Keratinocyte (primary cell): ENCODE data around the gene KRT5. TPM values are rescaled to one million over a fixed set of nuclear protein-coding genes. Genes with fewer than 3 reads are reported as not detected.

Source experiments
- DNase-seq: peaks from one replicate; pipeline ENCODE4 v3.0.0-alpha.2; 2011; ENCODE audit warnings: low read depth, missing footprints, low spot score
- FAIRE-seq: peaks from 2 replicates; lab custom pipeline; 2011; peaks lifted over from hg19 to GRCh38; lab: Jason Lieb, UNC
- H2AFZ ChIP-seq: 2 replicates; pipeline ENCODE4 v1.6.0; 2012; ENCODE audit warnings: low read length, control low read depth, inconsistent platforms; ENCODE audit not compliant: control insufficient read depth
- H3K27ac ChIP-seq: 2 replicates; pipeline ENCODE4 v1.5.1; 2011; ENCODE audit warnings: low read length; ENCODE audit not compliant: control insufficient read depth, insufficient read depth
- H3K27me3 ChIP-seq: 3 replicates; pipeline ENCODE4 v1.6.0; 2011; ENCODE audit warnings: low read length; ENCODE audit not compliant: control insufficient read depth, insufficient read depth; ENCODE audit errors: extremely low read depth
- H3K36me3 ChIP-seq, 2 experiments: 2 replicates in 1 of 2; 3 replicates in 1 of 2; pipeline ENCODE4 v1.5.1; 2011; ENCODE audit warnings: low read length in 2 of 2, mild to moderate bottlenecking in 1 of 2; ENCODE audit not compliant: control insufficient read depth in 2 of 2, insufficient read depth in 2 of 2; ENCODE audit errors: extremely low read depth in 1 of 2
- H3K4me1 ChIP-seq: 3 replicates; pipeline ENCODE4 v1.5.1; 2011; ENCODE audit warnings: low read length; ENCODE audit not compliant: control insufficient read depth, insufficient read depth; ENCODE audit errors: extremely low read depth
- H3K4me2 ChIP-seq: 3 replicates; pipeline ENCODE4 v1.6.0; 2011; ENCODE audit warnings: low read depth, low read length; ENCODE audit not compliant: control insufficient read depth, insufficient read depth; ENCODE audit errors: extremely low read depth
- H3K4me3 ChIP-seq, 3 experiments: fragments of 200-600 bp in 1 of 3; sonication (generic) in 1 of 3; 2 replicates in 2 of 3; 3 replicates in 1 of 3; pipeline ENCODE4 v1.5.1; 2011 to 2016; ENCODE audit warnings: low read length in 3 of 3, mild to moderate bottlenecking in 3 of 3, control low read depth in 2 of 3, inconsistent platforms in 1 of 3, low read depth in 1 of 3, mixed read lengths in 1 of 3, mixed run types in 1 of 3, moderate library complexity in 1 of 3; ENCODE audit not compliant: control insufficient read depth in 2 of 3, insufficient read depth in 2 of 3; ENCODE audit errors: extremely low read depth in 1 of 3
- H3K79me2 ChIP-seq: 2 replicates; pipeline ENCODE4 v1.6.0; 2012; ENCODE audit warnings: low read length; ENCODE audit not compliant: control insufficient read depth, insufficient read depth
- H3K9ac ChIP-seq: 3 replicates; pipeline ENCODE4 v1.6.0; 2011; ENCODE audit warnings: low read length; ENCODE audit not compliant: control insufficient read depth, insufficient read depth; ENCODE audit errors: extremely low read depth
- H3K9me1 ChIP-seq: 3 replicates; pipeline ENCODE4 v1.6.0; 2011; ENCODE audit warnings: low read length; ENCODE audit not compliant: control insufficient read depth, insufficient read depth; ENCODE audit errors: extremely low read depth
- H3K9me3 ChIP-seq: 2 replicates; pipeline ENCODE4 v1.5.1; 2012; ENCODE audit warnings: low read depth, low read length; ENCODE audit not compliant: control insufficient read depth
- H4K20me1 ChIP-seq: 3 replicates; pipeline ENCODE4 v1.6.0; 2011; ENCODE audit warnings: low read length; ENCODE audit not compliant: control insufficient read depth, insufficient read depth; ENCODE audit errors: extremely low read depth
- EZH2 ChIP-seq: IDR thresholded peaks from one replicate; pipeline ENCODE4 v1.6.1; 2012; ENCODE audit warnings: inconsistent platforms, mild to moderate bottlenecking, low read length, moderate library complexity
- dilution Hi-C: fragments of 300-500 bp; cut with MboI; formaldehyde crosslinking; loops from one replicate; pipeline ENCODE4 v1.7.0; 2020; ENCODE audit warnings: low sequenced_read_pairs; ENCODE audit not compliant: extremely low pct_ligation_motif_present
- polyA plus RNA-seq, 5 experiments: library from polyadenylated mRNA; depleted of rRNA in 3 of 5; stranded (reverse) in 3 of 5; stranded (forward) in 1 of 5; unstranded in 1 of 5; fragments of >200 nt; gene quantifications; 1 replicate in 1 of 5; 2 replicates in 3 of 5; 3 replicates in 1 of 5; pipeline versions ENCODE4 v1.2.1 to v1.2.3, GENCODE V29; 2011 to 2012; ENCODE audit warnings: missing spikeins in 2 of 5, low read depth in 1 of 5, low replicate concordance in 1 of 5
- TF ChIP-seq, protein P1 (sequence below), 3 experiments: IDR thresholded peaks in 1 of 3; conservative IDR thresholded peaks in 1 of 3; optimal IDR thresholded peaks in 1 of 3; 2 replicates in 2 of 3; 3 replicates in 1 of 3; pipeline versions ENCODE3 to v1.5.1; 2011; ENCODE audit warnings: low read length in 3 of 3, mild to moderate bottlenecking in 3 of 3, moderate library complexity in 2 of 3, control low read depth in 1 of 3, inconsistent platforms in 1 of 3; ENCODE audit not compliant: insufficient read depth in 2 of 3; ENCODE audit errors: extremely low read depth in 1 of 3

KRT5 gene
- polyA plus RNA-seq, 1 donor (not counting 4 experiments of a cell fraction or from before 2014, with no cell fraction given): 15,814 TPM

DNA sequence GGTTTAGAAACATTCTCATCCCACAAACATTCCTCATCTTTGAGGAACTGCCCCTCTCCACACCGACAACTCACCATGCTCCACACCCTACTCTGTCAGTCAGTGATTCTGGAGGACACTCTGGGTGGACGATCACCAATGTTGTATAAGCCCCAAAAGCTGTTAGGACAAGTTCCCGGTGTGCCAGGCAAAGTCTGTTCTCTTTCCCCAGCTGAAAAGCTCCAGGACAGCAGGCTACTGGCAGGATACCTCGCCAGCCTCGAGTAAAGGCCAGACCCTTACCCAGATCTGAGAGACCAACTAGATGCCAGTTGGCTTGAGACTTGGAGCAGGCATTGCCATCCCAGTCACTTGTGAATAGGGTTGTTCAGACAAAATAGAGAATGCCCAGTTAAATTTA, 12.0 kb downstream of the KRT5 start:
- Histone ChIP-seq H3K9me1 (no peaks in the 10 kb centered on the region), H3K36me3 (peaks cover 0 to 2% of the 10 kb centered on the region in 2 experiments), H2AFZ (no peak overlapping the region), H3K9me3 (no peaks in the 10 kb centered on the region), H3K27me3 (no peaks in the 10 kb centered on the region), H3K79me2 (no peaks in the 10 kb centered on the region), H3K9ac (no peak overlapping the region), H3K4me3 (no peak overlapping the region), H3K4me2 (no peak overlapping the region), H4K20me1 (no peaks in the 10 kb centered on the region), H3K27ac (no peak overlapping the region), H3K4me1 (peaks cover 7% of the 10 kb centered on the region)
- FAIRE-seq (no peak), DNase-seq (no peak)
- dilution Hi-C loops: no loop called here
- no peak for TF ChIP-seq EZH2
- TF ChIP-seq, protein P1, sequence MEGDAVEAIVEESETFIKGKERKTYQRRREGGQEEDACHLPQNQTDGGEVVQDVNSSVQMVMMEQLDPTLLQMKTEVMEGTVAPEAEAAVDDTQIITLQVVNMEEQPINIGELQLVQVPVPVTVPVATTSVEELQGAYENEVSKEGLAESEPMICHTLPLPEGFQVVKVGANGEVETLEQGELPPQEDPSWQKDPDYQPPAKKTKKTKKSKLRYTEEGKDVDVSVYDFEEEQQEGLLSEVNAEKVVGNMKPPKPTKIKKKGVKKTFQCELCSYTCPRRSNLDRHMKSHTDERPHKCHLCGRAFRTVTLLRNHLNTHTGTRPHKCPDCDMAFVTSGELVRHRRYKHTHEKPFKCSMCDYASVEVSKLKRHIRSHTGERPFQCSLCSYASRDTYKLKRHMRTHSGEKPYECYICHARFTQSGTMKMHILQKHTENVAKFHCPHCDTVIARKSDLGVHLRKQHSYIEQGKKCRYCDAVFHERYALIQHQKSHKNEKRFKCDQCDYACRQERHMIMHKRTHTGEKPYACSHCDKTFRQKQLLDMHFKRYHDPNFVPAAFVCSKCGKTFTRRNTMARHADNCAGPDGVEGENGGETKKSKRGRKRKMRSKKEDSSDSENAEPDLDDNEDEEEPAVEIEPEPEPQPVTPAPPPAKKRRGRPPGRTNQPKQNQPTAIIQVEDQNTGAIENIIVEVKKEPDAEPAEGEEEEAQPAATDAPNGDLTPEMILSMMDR (optimal IDR thresholded peaks at IDR 0.05 in 1 of 3, IDR thresholded peaks at IDR 0.05 in 1 of 3, conservative IDR thresholded peaks at IDR 0.05 in 1 of 3; ENCODE audit: extremely low read depth in 1 of 3, insufficient read depth in 2 of 3, low read length in 3 of 3): no peak

DNA sequence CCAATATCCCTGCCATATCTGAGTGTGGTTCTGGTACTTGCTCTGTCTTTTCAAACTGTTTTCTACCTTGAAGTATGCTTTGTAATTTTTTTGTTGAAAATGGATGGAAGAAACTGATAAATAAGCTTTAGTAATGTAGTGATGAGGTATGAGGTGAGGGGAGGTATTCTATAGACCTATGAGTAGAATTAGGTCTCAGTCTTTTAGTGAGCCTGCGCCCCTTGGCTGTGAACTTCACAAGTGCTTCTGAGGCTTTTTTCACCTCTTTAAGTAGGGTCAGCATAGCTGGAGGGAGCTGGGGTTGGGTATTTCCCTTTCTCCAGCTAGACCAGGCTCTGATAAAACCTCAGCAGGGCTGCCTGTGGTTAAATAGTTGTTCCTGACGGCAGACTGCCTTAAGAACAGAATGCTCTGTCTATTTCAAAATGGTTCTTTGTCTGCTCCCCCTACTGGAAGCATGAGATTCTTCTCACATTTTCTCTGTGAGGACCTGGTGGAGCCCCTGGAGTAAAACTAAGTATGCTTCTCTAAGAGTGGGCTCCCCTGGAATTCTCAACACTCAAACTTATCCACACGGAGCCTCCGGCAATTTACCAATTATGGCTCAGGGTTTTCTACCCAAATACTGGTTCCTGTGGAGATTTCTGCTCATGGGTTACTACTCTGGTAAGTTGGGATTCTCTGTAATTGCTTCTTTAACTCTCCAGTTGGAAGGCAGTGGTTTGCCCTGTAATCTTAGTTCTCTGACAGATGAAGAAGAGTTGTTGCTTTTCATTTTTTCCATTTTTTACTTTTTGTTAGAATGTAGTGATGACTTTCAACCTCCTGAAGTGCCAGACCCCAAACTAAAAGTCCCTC, 13.1 kb downstream of the KRT5 start:
- no peaks in the 10 kb centered on the region for H3K27me3 ChIP-seq
- H3K4me1 ChIP-seq: peaks cover 7% of the 10 kb centered on the region
- no peak overlapping the region for H3K4me3 ChIP-seq
- dilution Hi-C loops: no loop called here
- FAIRE-seq (peak; percentile 74), DNase-seq (no peak)
- H3K9ac ChIP-seq: no peak overlapping the region
- H4K20me1 ChIP-seq: no peaks in the 10 kb centered on the region
- no peak overlapping the region for H3K27ac ChIP-seq
- H3K4me2 ChIP-seq: no peak overlapping the region
- TF ChIP-seq EZH2: no peak
- TF ChIP-seq, protein P1 (optimal IDR thresholded peaks at IDR 0.05 in 1 of 3, IDR thresholded peaks at IDR 0.05 in 1 of 3, conservative IDR thresholded peaks at IDR 0.05 in 1 of 3; ENCODE audit: extremely low read depth in 1 of 3, insufficient read depth in 2 of 3, low read length in 3 of 3): peak; percentile 31 to 68 (median 55)
- H2AFZ ChIP-seq: peak overlapping the region; percentile 21
- no peaks in the 10 kb centered on the region for H3K79me2 ChIP-seq
- H3K9me3 ChIP-seq: no peaks in the 10 kb centered on the region
- no peaks in the 10 kb centered on the region for H3K9me1 ChIP-seq
- H3K36me3 ChIP-seq: peaks cover 0 to 2% of the 10 kb centered on the region in 2 experiments
